Eye (tissue), 1 donor: ENCODE data around the gene IFNL2.

Experiments
- DNase-seq: peaks from one replicate; pipeline ENCODE4 v3.0.0-alpha.2; 2015

The IFNL2 gene

GRCh38 chr19:39318690-39319089 is 50.5 kb downstream of the IFNL2 start:
- no peak for DNase-seq

- DNase-seq = no peak
Measured at GRCh38 chr19:39319098-39319891, 51.1 kb downstream of the IFNL2 start.
